Tibial artery (tissue), 4 donors: ENCODE results near the gene UST.

Experiments
- DNase-seq, 2 donors: peaks; one replicate each; pipeline ENCODE4 v3.0.0-alpha.2; 2019
- H3K27ac ChIP-seq, 2 donors: fragments of 200-600 bp; sonication (generic) in 1 of 2; 1 replicate in 1 of 2; 2 replicates in 1 of 2; pipeline ENCODE4 v1.5.1; 2018 to 2019; ENCODE audit warnings: mild to moderate bottlenecking in 1 of 2
- H3K27me3 ChIP-seq, 2 donors: fragments of 200-600 bp; sonication (generic) in 1 of 2; one replicate each; pipeline versions ENCODE4 v1.5.1 to v1.6.0; 2016 to 2019
- H3K36me3 ChIP-seq, 3 donors: fragments of 200-600 bp; sonication (generic) in 2 of 3; one replicate each; pipeline ENCODE4 v1.5.1; 2016 to 2019; ENCODE audit warnings: mild to moderate bottlenecking in 2 of 3
- H3K4me1 ChIP-seq, 4 donors: fragments of 200-600 bp; sonication (generic) in 2 of 4; 1 replicate in 3 of 4; 2 replicates in 1 of 4; pipeline ENCODE4 v1.5.1; 2016 to 2019
- H3K4me3 ChIP-seq, 2 donors: fragments of 200-600 bp; sonication (generic) in 1 of 2; 1 replicate in 1 of 2; 2 replicates in 1 of 2; pipeline ENCODE4 v1.5.1; 2018 to 2019; ENCODE audit warnings: mild to moderate bottlenecking in 2 of 2
- H3K9me3 ChIP-seq, 3 donors: fragments of 200-600 bp; sonication (generic) in 1 of 3; one replicate each; pipeline ENCODE4 v1.5.1; 2016 to 2019
- CTCF ChIP-seq, 2 experiments: fragments of 200-600 bp in 1 of 2; fragments of 450-650 bp in 1 of 2; IDR thresholded peaks; one replicate each; pipeline ENCODE4 v1.5.1; 2017 to 2019; ENCODE audit warnings: antibody characterized with exemption in 2 of 2, mild to moderate bottlenecking in 1 of 2, moderate library complexity in 1 of 2
- intact Hi-C: fragments of 100-400 bp; cut with DNase I; formaldehyde crosslinking; loops from one replicate; pipeline ENCODE4 v1.15.0; 2023; ENCODE audit warnings: low total_unique reads

Gene UST

DNA sequence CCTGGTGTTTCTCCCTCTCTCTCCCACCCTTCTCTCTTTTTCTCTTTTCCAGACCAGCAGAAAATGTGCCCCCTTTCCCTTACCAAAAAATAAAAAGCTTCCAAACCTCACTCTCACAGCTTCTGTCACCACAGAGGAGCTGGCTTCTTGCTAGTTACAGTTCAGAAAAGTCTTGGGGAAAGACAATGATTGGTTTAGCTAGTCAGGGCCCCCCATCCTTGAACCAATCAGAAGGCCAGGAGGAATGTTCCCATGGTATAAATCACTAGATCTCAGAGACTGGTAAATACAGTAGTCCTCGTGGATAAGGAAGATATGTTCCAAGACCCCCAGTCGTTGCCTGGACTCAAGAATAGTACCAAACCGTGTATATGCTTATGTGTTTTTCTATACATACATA lies 339.5 kb downstream of the UST start:
- Histone ChIP-seq H3K27ac (no peak overlapping the region), H3K9me3 (no peaks in the 10 kb centered on the region), H3K36me3 (no peaks in the 10 kb centered on the region), H3K4me3 (no peak overlapping the region), H3K27me3 (peaks cover 0 to 9% of the 10 kb centered on the region in 2 donors), H3K4me1 (no peaks in the 10 kb centered on the region)
- no peak for DNase-seq
- intact Hi-C loops: loop anchor here (10.0 kb wide), 1 partner anchor 438 kb away; no protein-coding TSS in a partner anchor
- TF ChIP-seq CTCF (IDR thresholded peaks at IDR 0.05): no peak

- no peak for DNase-seq
- Histone ChIP-seq H3K27ac (no peak overlapping the region), H3K4me3 (no peak overlapping the region), H3K27me3 (peaks cover 0 to 9% of the 10 kb centered on the region in 2 donors), H3K9me3 (no peaks in the 10 kb centered on the region), H3K36me3 (no peaks in the 10 kb centered on the region), H3K4me1 (no peaks in the 10 kb centered on the region)
- intact Hi-C loops: loop anchor here (10.0 kb wide), 1 partner anchor 437 kb away; no protein-coding TSS in a partner anchor
- no peak for TF ChIP-seq CTCF (IDR thresholded peaks at IDR 0.05)
Measured at GRCh38 chr6:149087898-149088297, 341.1 kb downstream of the UST start.

DNA sequence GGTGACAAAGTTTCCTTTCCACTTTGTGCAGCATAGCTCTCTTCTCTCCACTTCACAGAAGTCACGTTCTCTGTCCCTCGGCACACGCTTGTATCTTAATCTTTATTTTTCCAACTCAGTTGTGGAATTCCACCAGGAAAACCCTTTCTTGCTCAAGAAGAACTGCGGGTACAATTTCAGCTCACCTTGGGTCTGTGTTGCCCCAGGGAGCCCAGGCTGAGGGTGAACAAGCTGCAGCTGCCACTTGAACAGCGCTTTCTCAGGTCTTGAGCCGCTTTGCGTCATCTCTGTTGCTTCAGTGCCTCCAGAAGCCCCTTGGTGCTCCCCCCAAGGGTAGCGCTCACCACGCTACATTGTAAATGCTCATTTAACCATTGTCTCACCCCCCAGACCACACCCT lies 341.5 kb downstream of the UST start:
- no peak for TF ChIP-seq CTCF (IDR thresholded peaks at IDR 0.05)
- Histone ChIP-seq H3K9me3 (no peaks in the 10 kb centered on the region), H3K27me3 (peaks cover 0 to 9% of the 10 kb centered on the region in 2 donors), H3K4me3 (no peak overlapping the region), H3K27ac (no peak overlapping the region), H3K4me1 (no peaks in the 10 kb centered on the region), H3K36me3 (no peaks in the 10 kb centered on the region)
- DNase-seq: no peak
- intact Hi-C loops: loop anchor here (10.0 kb wide), 1 partner anchor 436 kb away; no protein-coding TSS in a partner anchor

- H3K27ac ChIP-seq: no peak overlapping the region
- intact Hi-C loops: loop anchor here (10.0 kb wide), 1 partner anchor 435 kb away; no protein-coding TSS in a partner anchor
- DNase-seq: no peak
- H3K27me3 ChIP-seq: peaks cover 0 to 9% of the 10 kb centered on the region in 2 donors
- TF ChIP-seq CTCF (IDR thresholded peaks at IDR 0.05): no peak
- H3K36me3 ChIP-seq: no peaks in the 10 kb centered on the region
- H3K4me3 ChIP-seq: no peak overlapping the region
- no peaks in the 10 kb centered on the region for H3K9me3 ChIP-seq
- peaks cover 0 to 6% (median 0%) of the 10 kb centered on the region in 4 donors for H3K4me1 ChIP-seq
Measured at GRCh38 chr6:149089510-149089909, 342.7 kb downstream of the UST start.

GRCh38 chr6:149090937-149091336 lies 344.1 kb downstream of the UST start:
- no peak for TF ChIP-seq CTCF (IDR thresholded peaks at IDR 0.05)
- intact Hi-C loops: no loop called here
- Histone ChIP-seq H3K27me3 (peaks cover 0 to 9% of the 10 kb centered on the region in 2 donors), H3K36me3 (no peaks in the 10 kb centered on the region), H3K9me3 (no peaks in the 10 kb centered on the region), H3K27ac (no peak overlapping the region), H3K4me3 (no peak overlapping the region), H3K4me1 (peaks cover 0 to 6% (median 0%) of the 10 kb centered on the region in 4 donors)
- no peak for DNase-seq

DNA sequence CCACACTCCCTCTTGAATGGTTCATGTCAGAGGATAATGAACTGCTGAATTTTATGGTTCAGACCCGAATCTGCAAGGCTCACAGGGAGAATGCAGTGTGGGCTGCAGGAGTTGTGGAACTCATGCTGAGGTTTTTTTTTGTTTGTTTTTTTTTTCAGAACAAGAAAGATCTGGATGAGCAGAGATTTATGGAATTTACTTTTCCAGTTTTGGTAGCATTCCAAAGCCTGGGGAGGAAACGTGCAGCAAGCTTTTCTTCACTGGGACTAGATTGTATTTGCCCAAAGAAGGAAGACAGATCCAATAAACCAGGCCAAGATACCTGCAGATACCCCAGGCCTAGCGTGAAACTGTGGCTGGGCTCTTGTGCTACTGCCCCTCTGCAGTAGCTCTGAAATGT lies 346.8 kb downstream of the UST start:
- no peak for DNase-seq
- Histone ChIP-seq H3K36me3 (no peaks in the 10 kb centered on the region), H3K4me1 (peaks cover 0 to 6% (median 0%) of the 10 kb centered on the region in 4 donors), H3K9me3 (peaks cover 0 to 5% (median 4%) of the 10 kb centered on the region in 3 donors), H3K27me3 (peaks cover 0 to under 1% of the 10 kb centered on the region in 2 donors), H3K4me3 (no peak overlapping the region), H3K27ac (no peak overlapping the region)
- intact Hi-C loops: no loop called here
- no peak for TF ChIP-seq CTCF (IDR thresholded peaks at IDR 0.05)
